NT2/D1 (cell line): Measurements from ENCODE around the gene MLC1.

Experiments
- YY1 ChIP-seq: IDR thresholded peaks from 2 replicates; pipeline ENCODE4 v1.6.1; 2011; ENCODE audit not compliant: insufficient read length, insufficient read depth
- ZNF274 ChIP-seq: IDR thresholded peaks from 2 replicates; pipeline ENCODE4 v1.6.1; 2011; ENCODE audit warnings: mild to moderate bottlenecking, low read depth, low read length

DNA sequence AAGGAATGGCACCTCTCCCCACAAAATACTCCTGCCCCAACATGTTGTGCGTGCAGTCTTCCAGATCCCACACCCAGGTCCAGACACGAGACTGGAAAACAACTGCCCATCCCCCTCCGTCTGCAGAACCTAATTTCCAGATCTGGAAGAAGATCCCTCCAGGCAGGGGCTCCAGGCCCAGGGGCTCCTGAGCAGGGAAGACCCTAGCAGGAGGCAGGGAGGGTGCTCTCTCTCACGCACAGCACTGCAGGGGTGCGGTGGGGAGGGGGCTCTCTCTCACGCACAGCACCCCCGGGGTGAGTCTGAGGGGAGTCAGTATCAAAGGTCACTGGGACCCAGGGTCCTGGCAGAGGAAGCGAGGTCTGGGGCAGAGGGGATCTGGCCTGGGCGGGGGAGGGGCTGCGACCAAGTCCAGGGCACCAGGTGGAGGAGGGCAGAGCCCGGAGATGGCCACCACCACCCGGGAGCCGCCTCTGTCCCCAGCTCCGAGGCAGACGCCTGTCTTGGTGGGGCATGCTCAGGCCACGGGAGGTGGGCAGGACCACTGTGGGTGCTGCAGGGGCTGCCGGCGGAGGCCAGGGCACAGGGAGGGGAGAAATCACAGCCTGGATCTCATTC lies 1.7 kb downstream of the MLC1 start:
- TF ChIP-seq ZNF274 (no peak), YY1 (no peak)
